ENCODE measurements around the gene NCKAP5.

GRCh38 chr2:133265432-133265949 is 302.8 kb downstream of the NCKAP5 start:
- no peak for TF ChIP-seq CTCF (IDR thresholded peaks at IDR 0.05; ENCODE audit: low read depth, low read length)
- no peak for TF ChIP-seq MAX (IDR thresholded peaks at IDR 0.05; ENCODE audit: low read depth, low read length)
- no peak for TF ChIP-seq POLR2A (IDR thresholded peaks at IDR 0.05; ENCODE audit: extremely low read depth, insufficient read length)

Data from NB4 (cell line).